AG09309 (cell line): ENCODE measurements around the gene TRABD2B.

Experiments
- DNase-seq: peaks from one replicate; pipeline ENCODE4 v3.0.0-alpha.2; 2010; ENCODE audit warnings: low read depth
- H3K4me3 ChIP-seq: 2 replicates; pipeline ENCODE4 v1.5.1; 2011; ENCODE audit warnings: mild to moderate bottlenecking, low read depth, low read length, moderate library complexity; ENCODE audit not compliant: control insufficient read depth
- CTCF ChIP-seq: IDR thresholded peaks from 2 replicates; pipeline ENCODE4 v1.5.1; 2011; ENCODE audit warnings: mild to moderate bottlenecking, low read depth, low read length, inconsistent platforms; ENCODE audit not compliant: insufficient read depth, control insufficient read depth; ENCODE audit errors: missing control alignments

TRABD2B gene

GRCh38 chr1:48013270-48013669, 16.1 kb upstream of the TRABD2B start:
- H3K4me3 ChIP-seq, result no peak overlapping the region
- no peak for DNase-seq
- TF ChIP-seq CTCF, result no peak

- TF ChIP-seq CTCF, result no peak
- no peak for DNase-seq
- H3K4me3 ChIP-seq, result no peak overlapping the region
Observed at GRCh38 chr1:48007047-48007446, 9.9 kb upstream of the TRABD2B start.

- H3K4me3 ChIP-seq, result no peak overlapping the region
- TF ChIP-seq CTCF, result no peak
- no peak for DNase-seq
Observed at GRCh38 chr1:48006264-48006663, 9.1 kb upstream of the TRABD2B start.

- no peak for TF ChIP-seq CTCF
- DNase-seq, result no peak
- H3K4me3 ChIP-seq, result no peak overlapping the region
Observed at GRCh38 chr1:48005253-48006117, 8.3 kb upstream of the TRABD2B start.

- no peak overlapping the region for H3K4me3 ChIP-seq
- DNase-seq, result no peak
- no peak for TF ChIP-seq CTCF
Observed at GRCh38 chr1:48003741-48004531, 6.8 kb upstream of the TRABD2B start.

GRCh38 chr1:48002142-48002541, 5.0 kb upstream of the TRABD2B start:
- DNase-seq, result no peak
- no peak overlapping the region for H3K4me3 ChIP-seq
- TF ChIP-seq CTCF, result no peak
